ENCODE results near the gene CACNA1G.

Gene CACNA1G

DNA sequence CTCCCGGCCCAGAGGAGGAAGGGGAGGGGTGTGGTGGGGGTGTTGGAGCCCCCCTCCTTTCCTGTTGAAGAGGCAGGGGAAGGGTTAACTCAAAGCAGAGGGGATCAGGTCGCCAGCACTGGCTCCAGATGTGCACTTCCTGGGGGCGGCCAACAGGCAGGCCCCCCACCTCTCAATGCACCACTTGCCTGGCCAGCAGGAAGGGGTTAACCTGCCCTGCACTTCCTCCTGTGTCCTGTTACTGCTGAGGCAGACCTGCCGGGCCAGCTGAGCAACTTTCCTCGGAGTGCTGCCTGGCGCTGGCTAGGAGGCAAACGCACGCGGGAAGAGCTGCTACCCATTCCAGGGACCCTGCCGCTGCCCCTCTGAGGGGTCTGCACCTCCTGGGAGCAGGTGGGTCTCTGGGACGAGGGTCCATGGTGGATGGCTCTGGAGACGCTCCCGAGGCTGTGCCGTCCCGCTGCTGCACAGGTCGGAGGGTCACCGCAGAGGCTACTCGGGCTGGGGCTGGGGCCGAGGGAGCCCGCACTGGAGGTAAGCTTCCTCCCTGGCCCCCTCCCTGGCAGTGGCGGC, 28.0 kb upstream of the CACNA1G start, which contains the start of gene EPN3:
EPN3 (plus strand) TSS at position 284 of the 573 bp plus-strand sequence. CDS start 3,822 bp downstream, outside the sequence.
- TF ChIP-seq POLR2AphosphoS5 (IDR thresholded peaks at IDR 0.05; ENCODE audit: low read depth, low read length) (no peak), FOXP2 (optimal IDR thresholded peaks at IDR 0.05; ENCODE audit: borderline replicate concordance, extremely low read depth, extremely low read length, insufficient read depth) (peak; percentile 41)

DNA sequence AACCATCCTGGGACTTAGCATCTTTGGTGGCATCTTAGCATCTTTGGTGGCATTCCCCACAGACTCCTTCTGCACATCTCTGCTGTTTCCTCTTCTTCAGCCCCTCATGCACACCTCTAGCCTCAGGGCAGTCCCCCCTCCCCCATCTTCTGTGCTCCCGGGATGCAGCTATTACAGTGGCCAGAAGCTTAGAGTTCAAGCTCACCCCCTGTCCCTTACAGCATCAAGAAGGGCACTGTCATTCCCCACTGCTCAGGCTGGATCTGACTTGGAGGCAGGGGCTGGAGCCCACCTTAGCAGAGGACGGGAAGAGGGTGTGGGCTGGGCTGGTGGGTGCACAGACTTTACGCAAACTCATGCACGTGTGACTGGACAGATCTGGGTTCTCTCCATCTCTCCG, 27.3 kb upstream of the CACNA1G start:
- TF ChIP-seq TAF1 (IDR thresholded peaks at IDR 0.05; ENCODE audit: borderline replicate concordance, insufficient read depth, low read length) (no peak), SIN3A (IDR thresholded peaks at IDR 0.05; ENCODE audit: borderline replicate concordance, insufficient read depth, low read length) (no peak), POLR2AphosphoS5 (IDR thresholded peaks at IDR 0.05; ENCODE audit: low read depth, low read length) (no peak), FOXP2 (optimal IDR thresholded peaks at IDR 0.05; ENCODE audit: borderline replicate concordance, extremely low read depth, extremely low read length, insufficient read depth) (no peak)
- TF ChIP-seq, protein P1, sequence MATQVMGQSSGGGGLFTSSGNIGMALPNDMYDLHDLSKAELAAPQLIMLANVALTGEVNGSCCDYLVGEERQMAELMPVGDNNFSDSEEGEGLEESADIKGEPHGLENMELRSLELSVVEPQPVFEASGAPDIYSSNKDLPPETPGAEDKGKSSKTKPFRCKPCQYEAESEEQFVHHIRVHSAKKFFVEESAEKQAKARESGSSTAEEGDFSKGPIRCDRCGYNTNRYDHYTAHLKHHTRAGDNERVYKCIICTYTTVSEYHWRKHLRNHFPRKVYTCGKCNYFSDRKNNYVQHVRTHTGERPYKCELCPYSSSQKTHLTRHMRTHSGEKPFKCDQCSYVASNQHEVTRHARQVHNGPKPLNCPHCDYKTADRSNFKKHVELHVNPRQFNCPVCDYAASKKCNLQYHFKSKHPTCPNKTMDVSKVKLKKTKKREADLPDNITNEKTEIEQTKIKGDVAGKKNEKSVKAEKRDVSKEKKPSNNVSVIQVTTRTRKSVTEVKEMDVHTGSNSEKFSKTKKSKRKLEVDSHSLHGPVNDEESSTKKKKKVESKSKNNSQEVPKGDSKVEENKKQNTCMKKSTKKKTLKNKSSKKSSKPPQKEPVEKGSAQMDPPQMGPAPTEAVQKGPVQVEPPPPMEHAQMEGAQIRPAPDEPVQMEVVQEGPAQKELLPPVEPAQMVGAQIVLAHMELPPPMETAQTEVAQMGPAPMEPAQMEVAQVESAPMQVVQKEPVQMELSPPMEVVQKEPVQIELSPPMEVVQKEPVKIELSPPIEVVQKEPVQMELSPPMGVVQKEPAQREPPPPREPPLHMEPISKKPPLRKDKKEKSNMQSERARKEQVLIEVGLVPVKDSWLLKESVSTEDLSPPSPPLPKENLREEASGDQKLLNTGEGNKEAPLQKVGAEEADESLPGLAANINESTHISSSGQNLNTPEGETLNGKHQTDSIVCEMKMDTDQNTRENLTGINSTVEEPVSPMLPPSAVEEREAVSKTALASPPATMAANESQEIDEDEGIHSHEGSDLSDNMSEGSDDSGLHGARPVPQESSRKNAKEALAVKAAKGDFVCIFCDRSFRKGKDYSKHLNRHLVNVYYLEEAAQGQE (IDR thresholded peaks at IDR 0.05; ENCODE audit: insufficient read depth in 1 of 2, low read depth in 2 of 2, low read length in 2 of 2) = no peak

DNA sequence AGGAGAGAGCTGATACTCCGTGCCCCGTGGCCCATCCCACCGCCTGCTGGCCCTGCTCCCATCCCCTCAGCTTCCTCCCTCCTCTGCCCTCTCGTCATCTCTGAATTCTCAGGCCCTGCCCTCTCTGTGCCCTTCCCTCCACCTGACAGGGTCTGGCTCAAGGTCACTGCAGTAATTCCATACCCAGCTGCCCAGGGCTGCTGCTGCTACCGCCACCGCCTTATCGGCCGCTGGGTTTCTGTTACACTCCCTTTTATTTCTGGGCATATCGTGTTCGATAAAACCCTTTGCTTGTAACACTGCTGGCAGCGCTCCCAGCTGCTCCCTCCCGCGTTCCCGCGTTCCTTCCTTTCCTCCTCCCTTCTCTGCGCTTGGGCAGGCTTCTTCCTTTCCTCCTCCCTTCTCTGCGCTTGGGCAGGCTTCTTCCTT, 26.8 kb upstream of the CACNA1G start:
- TF ChIP-seq POLR2AphosphoS5 (IDR thresholded peaks at IDR 0.05; ENCODE audit: low read depth, low read length) (no peak), FOXP2 (optimal IDR thresholded peaks at IDR 0.05; ENCODE audit: borderline replicate concordance, extremely low read depth, extremely low read length, insufficient read depth) (no peak), SIN3A (IDR thresholded peaks at IDR 0.05; ENCODE audit: borderline replicate concordance, insufficient read depth, low read length) (no peak), TAF1 (IDR thresholded peaks at IDR 0.05; ENCODE audit: borderline replicate concordance, insufficient read depth, low read length) (no peak)

DNA sequence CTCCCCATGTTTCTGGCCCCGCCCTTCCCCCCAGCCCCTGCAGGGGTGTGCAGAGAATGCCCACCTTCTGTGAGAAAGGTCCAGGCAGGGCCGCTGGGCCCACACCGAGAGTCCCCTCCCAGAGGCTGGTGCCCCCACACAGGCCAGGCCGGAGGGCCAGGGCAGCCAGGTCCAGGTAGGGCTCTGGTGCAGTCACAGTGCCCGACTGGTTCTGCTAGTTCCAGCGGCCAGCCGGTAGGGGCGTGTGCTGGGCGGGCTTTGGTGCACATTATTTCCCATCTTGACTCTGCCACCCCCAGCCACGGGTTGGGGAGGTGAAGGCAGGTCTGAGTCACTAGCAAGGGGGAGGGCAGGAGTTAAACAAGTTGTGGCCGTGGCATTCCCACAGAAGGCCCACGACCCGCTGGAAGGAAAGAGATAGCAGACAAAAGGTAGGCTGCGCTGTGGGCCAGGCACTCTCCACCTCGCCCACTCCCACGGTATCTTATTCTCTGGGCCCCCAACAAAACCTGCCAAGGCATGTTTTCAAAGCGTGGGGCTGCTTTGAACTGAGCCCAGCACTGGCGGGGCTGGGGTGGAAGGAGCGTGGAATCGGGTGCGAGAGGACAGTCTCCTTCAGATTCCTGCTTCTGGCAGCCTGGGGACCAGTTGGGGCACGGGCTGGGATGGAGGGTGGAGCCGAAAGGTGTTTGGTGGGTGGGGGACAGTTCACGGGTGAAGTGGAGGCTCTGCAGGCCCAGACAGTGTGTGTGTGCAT, 26.1 kb upstream of the CACNA1G start:
- TF ChIP-seq SIN3A (IDR thresholded peaks at IDR 0.05; ENCODE audit: borderline replicate concordance, insufficient read depth, low read length) (no peak), FOXP2 (optimal IDR thresholded peaks at IDR 0.05; ENCODE audit: borderline replicate concordance, extremely low read depth, extremely low read length, insufficient read depth) (no peak), TAF1 (IDR thresholded peaks at IDR 0.05; ENCODE audit: borderline replicate concordance, insufficient read depth, low read length) (no peak), POLR2AphosphoS5 (IDR thresholded peaks at IDR 0.05; ENCODE audit: low read depth, low read length) (no peak)
- TF ChIP-seq, protein P1 (IDR thresholded peaks at IDR 0.05; ENCODE audit: insufficient read depth in 1 of 2, low read depth in 2 of 2, low read length in 2 of 2) = no peak

DNA sequence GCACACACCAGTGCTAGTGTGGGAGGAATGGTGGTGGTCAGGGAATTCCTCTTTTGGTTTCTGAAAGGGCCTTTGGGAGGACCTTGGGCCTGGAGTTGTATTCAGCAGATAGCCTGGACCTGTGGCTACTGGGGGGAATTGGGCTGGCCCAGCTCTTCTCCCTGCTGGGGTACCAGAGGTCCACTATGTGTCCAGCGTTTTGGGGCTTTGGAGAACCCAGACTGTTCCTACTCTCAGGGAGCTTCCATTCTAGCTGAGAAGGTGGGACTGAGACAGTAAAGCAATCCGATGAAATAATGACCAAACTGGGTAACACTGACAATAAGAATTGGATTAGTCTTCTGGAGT, 25.6 kb upstream of the CACNA1G start:
- TF ChIP-seq POLR2AphosphoS5 (IDR thresholded peaks at IDR 0.05; ENCODE audit: low read depth, low read length) (no peak), SIN3A (IDR thresholded peaks at IDR 0.05; ENCODE audit: borderline replicate concordance, insufficient read depth, low read length) (no peak), TAF1 (IDR thresholded peaks at IDR 0.05; ENCODE audit: borderline replicate concordance, insufficient read depth, low read length) (no peak), FOXP2 (optimal IDR thresholded peaks at IDR 0.05; ENCODE audit: borderline replicate concordance, extremely low read depth, extremely low read length, insufficient read depth) (no peak)
- TF ChIP-seq, protein P1 (IDR thresholded peaks at IDR 0.05; ENCODE audit: insufficient read depth in 1 of 2, low read depth in 2 of 2, low read length in 2 of 2) = no peak

DNA sequence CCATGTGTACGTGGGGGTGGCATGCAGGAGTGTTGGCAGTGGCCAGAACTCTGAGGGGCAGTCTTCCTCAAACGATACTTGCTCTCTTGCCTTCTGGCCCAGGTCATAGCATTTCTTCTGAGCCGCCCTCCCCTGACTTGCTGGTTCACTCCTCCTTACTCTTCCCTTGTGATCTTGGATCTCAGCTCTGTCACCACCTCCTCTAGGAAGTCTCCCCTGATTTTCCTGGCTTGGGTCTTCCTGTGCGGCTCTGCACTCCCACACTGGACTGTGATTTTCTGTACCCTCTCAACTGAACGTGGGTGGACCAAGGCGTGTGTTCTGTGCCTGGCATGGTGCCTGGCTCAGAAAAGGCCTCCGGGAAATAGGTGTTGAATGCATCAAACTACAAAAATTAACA, 25.1 kb upstream of the CACNA1G start:
- TF ChIP-seq TAF1 (IDR thresholded peaks at IDR 0.05; ENCODE audit: borderline replicate concordance, insufficient read depth, low read length) (no peak), SIN3A (IDR thresholded peaks at IDR 0.05; ENCODE audit: borderline replicate concordance, insufficient read depth, low read length) (no peak), POLR2AphosphoS5 (IDR thresholded peaks at IDR 0.05; ENCODE audit: low read depth, low read length) (no peak), FOXP2 (optimal IDR thresholded peaks at IDR 0.05; ENCODE audit: borderline replicate concordance, extremely low read depth, extremely low read length, insufficient read depth) (no peak)
- TF ChIP-seq, protein P1 (IDR thresholded peaks at IDR 0.05; ENCODE audit: insufficient read depth in 1 of 2, low read depth in 2 of 2, low read length in 2 of 2) = no peak

All from PFSK-1 (cell line).